ENCODE data around the gene TRPM3. TPM values are rescaled to one million over a fixed set of nuclear protein-coding genes. Genes with fewer than 3 reads are reported as not detected.

Gene TRPM3
- total RNA-seq, 1 donor = 0.72 TPM

- TF ChIP-seq CTCF (IDR thresholded peaks at IDR 0.05; ENCODE audit: extremely low read depth, low read depth, low read length) = no peak
- no peak overlapping the region for H3K27ac ChIP-seq (ENCODE audit: low read depth, low read length)
- no peaks in the 10 kb centered on the region for H3K27me3 ChIP-seq (ENCODE audit: insufficient read depth, low read length)
- H3K36me3 ChIP-seq (ENCODE audit: insufficient read depth, low read length) = no peaks in the 10 kb centered on the region
- H3K4me3 ChIP-seq (ENCODE audit: insufficient read depth, low read length) = no peak overlapping the region
- H3K79me2 ChIP-seq (ENCODE audit: insufficient read depth, low read length) = no peaks in the 10 kb centered on the region
- no peaks in the 10 kb centered on the region for H4K20me1 ChIP-seq (ENCODE audit: insufficient read depth, low read length)
- H3K4me2 ChIP-seq (ENCODE audit: insufficient read depth, low read length) = no peak overlapping the region
- no peak overlapping the region for H2AFZ ChIP-seq (ENCODE audit: low read length)
- H3K4me1 ChIP-seq (ENCODE audit: insufficient read depth, low read length) = no peaks in the 10 kb centered on the region
- DNase-seq (ENCODE audit: insufficient read length, low spot score, missing footprints) = no peak
- H3K9me3 ChIP-seq (ENCODE audit: low read depth, low read length) = no peaks in the 10 kb centered on the region
Observed at GRCh38 chr9:70791936-70792335, 329.5 kb downstream of the TRPM3 start.

- Histone ChIP-seq H3K4me1 (ENCODE audit: insufficient read depth, low read length) (no peaks in the 10 kb centered on the region), H3K4me3 (ENCODE audit: insufficient read depth, low read length) (no peak overlapping the region), H3K27ac (ENCODE audit: low read depth, low read length) (no peak overlapping the region), H3K36me3 (ENCODE audit: insufficient read depth, low read length) (no peaks in the 10 kb centered on the region), H3K79me2 (ENCODE audit: insufficient read depth, low read length) (no peaks in the 10 kb centered on the region), H4K20me1 (ENCODE audit: insufficient read depth, low read length) (no peaks in the 10 kb centered on the region), H3K9me3 (ENCODE audit: low read depth, low read length) (no peaks in the 10 kb centered on the region), H3K4me2 (ENCODE audit: insufficient read depth, low read length) (no peak overlapping the region), H2AFZ (ENCODE audit: low read length) (no peak overlapping the region), H3K27me3 (ENCODE audit: insufficient read depth, low read length) (no peaks in the 10 kb centered on the region)
- no peak for TF ChIP-seq CTCF (IDR thresholded peaks at IDR 0.05; ENCODE audit: extremely low read depth, low read depth, low read length)
- DNase-seq (ENCODE audit: insufficient read length, low spot score, missing footprints) = no peak
Observed at GRCh38 chr9:70789086-70789485, 332.3 kb downstream of the TRPM3 start.

- no peaks in the 10 kb centered on the region for H3K4me1 ChIP-seq (ENCODE audit: insufficient read depth, low read length)
- no peak for DNase-seq (ENCODE audit: insufficient read length, low spot score, missing footprints)
- H2AFZ ChIP-seq (ENCODE audit: low read length) = no peak overlapping the region
- H3K36me3 ChIP-seq (ENCODE audit: insufficient read depth, low read length) = no peaks in the 10 kb centered on the region
- H3K9me3 ChIP-seq (ENCODE audit: low read depth, low read length) = no peaks in the 10 kb centered on the region
- no peaks in the 10 kb centered on the region for H3K27me3 ChIP-seq (ENCODE audit: insufficient read depth, low read length)
- no peak for TF ChIP-seq CTCF (IDR thresholded peaks at IDR 0.05; ENCODE audit: extremely low read depth, low read depth, low read length)
- H3K27ac ChIP-seq (ENCODE audit: low read depth, low read length) = no peak overlapping the region
- H3K4me2 ChIP-seq (ENCODE audit: insufficient read depth, low read length) = no peak overlapping the region
- H4K20me1 ChIP-seq (ENCODE audit: insufficient read depth, low read length) = no peaks in the 10 kb centered on the region
- no peak overlapping the region for H3K4me3 ChIP-seq (ENCODE audit: insufficient read depth, low read length)
- H3K79me2 ChIP-seq (ENCODE audit: insufficient read depth, low read length) = no peaks in the 10 kb centered on the region
Observed at GRCh38 chr9:70784456-70784855, 337.0 kb downstream of the TRPM3 start.

- Histone ChIP-seq H3K79me2 (ENCODE audit: insufficient read depth, low read length) (no peaks in the 10 kb centered on the region), H3K9me3 (ENCODE audit: low read depth, low read length) (no peaks in the 10 kb centered on the region), H3K27me3 (ENCODE audit: insufficient read depth, low read length) (no peaks in the 10 kb centered on the region), H2AFZ (ENCODE audit: low read length) (no peak overlapping the region), H3K4me1 (ENCODE audit: insufficient read depth, low read length) (no peaks in the 10 kb centered on the region), H3K4me3 (ENCODE audit: insufficient read depth, low read length) (no peak overlapping the region), H4K20me1 (ENCODE audit: insufficient read depth, low read length) (no peaks in the 10 kb centered on the region), H3K27ac (ENCODE audit: low read depth, low read length) (no peak overlapping the region), H3K4me2 (ENCODE audit: insufficient read depth, low read length) (no peak overlapping the region), H3K36me3 (ENCODE audit: insufficient read depth, low read length) (no peaks in the 10 kb centered on the region)
- peak; percentile 22 for DNase-seq (ENCODE audit: insufficient read length, low spot score, missing footprints)
- TF ChIP-seq CTCF (IDR thresholded peaks at IDR 0.05; ENCODE audit: extremely low read depth, low read depth, low read length) = no peak
Observed at GRCh38 chr9:70778568-70778967, 342.9 kb downstream of the TRPM3 start.
